Eye (tissue), 1 donor: Measurements from ENCODE around the gene SP8.
A peak's percentile ranks its signal among the peaks of the same experiment; 100 is the strongest.
"Not testable (repeated sequence)": the region's sequence is repeated elsewhere in the genome, so short reads cannot be mapped to it uniquely, and the experiment has no call there.

Source experiments
- DNase-seq: peaks from one replicate; pipeline ENCODE4 v3.0.0-alpha.2; 2015

The SP8 gene

DNA sequence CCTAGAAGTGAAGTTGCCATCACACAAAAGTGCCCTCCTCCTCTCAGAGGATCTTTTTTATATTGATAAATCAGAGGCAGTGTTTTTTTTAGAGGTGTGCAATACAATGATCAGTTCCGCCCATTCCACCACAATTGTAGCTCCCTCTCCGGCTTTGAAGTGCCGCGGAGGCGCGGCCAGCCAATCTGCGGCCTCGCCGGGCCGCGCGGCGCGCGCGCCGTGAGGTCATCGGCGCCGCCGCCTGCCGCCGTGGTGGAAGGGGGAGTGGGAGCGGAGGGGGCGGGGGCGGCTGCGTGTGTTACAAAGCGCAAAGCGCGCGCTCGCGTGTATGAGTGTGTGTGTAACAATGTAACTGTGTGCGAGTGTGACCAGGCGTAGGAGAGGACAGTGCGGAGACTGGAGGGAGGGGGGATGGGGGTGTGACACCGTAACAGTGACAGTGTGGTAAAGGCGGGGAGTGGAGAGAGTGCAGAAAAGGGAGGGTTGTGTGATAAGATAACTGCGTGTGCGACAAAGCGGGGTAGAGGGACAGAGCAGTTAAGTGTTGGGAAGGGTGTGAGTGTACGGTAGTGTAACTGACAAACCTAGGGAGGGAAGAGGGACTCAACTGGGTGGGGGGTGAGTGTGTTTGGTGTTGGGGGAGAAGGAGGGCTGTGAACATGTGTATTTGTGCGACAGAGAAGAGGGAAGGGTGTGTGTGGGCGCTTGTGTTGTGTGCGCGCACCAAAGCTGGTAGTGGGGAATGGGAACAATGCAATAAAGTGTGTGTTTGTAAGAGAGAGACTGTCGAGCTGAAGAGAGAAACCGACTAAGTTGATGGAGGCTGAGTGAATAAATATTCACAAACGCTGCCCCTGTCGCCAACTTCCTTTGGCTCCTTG is at the start of gene SP8:
SP8 (minus strand) TSS at position 108 of the 881 bp plus-strand sequence; CDS start at position 20, 88 bp downstream.
- peak; percentile 89 for DNase-seq

DNA sequence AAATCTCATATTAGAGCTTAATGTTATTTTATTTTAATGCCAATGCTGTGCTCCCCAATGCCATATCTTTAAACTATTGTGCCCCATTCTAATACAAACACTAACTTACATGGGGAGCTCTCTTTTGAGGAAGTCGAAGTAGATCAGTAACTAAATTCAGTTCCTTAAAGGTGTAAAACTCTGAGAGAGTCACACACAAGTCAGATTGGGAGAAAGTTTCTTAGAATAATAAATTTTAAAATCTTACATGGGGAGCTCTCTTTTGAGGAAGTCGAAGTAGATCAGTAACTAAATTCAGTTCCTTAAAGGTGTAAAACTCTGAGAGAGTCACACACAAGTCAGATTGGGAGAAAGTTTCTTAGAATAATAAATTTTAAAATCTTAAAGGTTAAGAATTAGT is 49.7 kb upstream of the SP8 start:
- DNase-seq = not testable (repeated sequence)

DNA sequence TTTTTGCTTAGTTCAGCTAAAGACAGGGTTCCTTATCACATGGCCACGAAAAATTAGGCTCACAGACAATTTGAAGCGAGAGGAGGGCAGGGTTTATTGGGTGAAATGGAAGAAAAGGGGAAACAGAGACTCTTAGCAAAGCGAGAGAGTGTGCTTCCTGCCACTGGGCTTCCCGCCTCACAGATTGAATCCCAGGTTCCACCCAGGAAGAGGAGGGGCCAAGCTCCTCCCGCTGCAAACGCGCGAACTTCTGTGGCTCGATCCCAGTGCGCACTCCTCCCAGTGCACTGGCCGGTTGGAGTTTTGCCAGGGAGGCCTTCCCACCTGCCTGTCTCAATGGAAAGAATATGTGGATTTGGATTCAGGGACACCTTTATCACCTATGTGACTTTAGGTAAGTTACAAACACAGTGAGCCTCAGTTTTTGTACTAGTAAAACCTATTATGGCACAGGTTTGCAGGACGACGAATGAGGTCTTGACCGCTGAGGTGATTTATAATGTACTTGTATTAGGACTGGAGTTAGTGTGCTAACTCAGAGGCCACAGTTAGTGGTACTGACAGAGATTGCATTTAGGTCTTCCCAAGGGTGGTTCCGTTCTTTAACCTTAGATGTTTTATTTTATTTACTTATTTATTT is 48.5 kb upstream of the SP8 start:
- DNase-seq = no peak

DNA sequence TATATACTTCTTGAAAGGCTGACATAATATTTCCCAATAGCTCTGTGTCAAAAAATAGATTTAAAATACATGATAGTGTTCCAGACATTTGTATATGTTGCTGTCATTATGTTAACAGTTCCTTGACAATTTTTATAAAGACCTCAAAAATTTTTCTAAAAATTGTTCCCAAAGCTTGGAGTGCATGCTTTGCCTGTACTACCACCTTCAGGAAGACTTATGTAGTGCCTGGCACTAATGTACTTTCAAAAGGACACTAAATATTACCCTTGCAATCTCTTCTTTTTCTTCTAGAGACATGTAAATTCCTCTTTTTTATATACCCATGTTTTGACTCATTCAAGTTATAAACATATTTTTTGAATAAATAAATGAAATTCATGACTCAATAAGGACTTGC is 48.0 kb upstream of the SP8 start:
- no peak for DNase-seq

DNA sequence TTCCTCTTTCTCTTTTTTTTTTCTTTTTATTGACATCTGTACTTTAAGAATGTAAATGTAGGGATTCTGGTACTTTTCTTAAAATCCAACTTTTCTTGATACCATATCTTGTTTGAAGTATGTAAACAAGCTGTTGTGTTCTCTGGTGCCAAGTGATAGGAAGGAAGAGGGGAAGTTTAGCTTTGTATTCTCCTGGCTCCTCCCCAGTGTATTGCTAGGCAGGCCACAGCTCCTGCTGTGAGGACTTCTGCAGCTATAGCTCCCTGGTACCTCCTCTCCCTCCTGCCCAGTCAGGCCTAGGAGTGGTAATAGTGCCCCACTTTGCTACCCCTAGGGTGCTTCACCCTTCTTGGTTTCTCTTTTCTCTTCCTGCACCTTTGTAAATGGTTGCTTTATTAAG is 45.3 kb upstream of the SP8 start:
- DNase-seq = no peak

DNA sequence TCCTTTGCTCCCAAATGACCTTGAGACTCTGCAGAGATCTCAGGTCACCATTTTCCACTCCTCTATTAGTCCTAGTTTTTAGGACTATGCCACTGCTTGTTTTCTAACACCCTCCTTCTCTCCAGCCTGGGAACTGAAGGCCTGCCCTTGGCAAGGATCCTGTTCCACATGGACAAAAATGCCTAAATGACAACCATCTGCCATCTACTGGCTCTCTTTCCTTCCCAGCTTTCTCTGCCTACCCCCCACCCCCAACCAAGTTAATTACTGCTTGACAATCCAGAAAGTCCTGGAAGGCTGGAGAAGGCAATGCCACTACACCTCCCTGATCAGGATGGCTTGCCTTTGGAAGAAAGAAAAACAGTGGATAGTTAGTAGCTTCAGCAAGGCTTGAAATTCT is 44.8 kb upstream of the SP8 start:
- DNase-seq = no peak

DNA sequence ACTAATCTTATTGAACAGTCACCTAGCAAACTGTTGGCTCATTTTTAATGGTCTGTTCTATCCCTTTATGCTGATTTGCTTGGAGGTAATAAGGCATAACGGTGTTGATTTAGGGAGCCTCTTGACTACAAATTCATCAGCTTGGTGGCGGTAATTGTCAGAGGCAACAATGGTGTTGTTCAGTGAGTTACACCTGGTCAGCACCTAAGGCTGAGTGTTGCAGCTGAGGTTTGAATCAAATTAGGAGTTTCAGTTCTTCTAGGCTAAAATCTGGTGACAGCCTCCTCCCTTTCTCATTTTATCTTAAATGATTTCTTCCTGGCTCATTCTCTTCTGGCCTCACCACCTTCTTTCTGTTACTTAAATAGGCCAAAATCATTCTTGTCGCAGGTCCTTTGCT is 42.3 kb upstream of the SP8 start:
- no peak for DNase-seq

DNA sequence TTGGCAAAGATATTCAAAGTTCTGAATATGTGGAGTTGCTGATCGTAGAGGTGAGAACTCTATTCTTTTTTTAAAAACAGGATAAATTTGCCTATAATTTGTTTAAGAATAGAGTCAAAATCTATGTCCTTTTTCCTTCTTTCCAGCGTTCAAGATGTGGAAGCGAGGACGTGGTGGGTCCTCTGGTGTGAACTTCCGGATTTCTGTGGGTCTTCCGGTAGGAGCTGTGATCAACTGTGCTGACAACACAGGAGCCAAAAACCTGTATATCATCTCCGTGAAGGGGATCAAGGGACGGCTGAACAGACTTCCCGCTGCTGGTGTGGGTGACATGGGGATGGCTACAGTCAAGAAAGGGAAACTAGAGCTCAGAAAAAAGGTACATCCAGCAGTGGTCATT is 40.5 kb upstream of the SP8 start:
- DNase-seq = no peak

DNA sequence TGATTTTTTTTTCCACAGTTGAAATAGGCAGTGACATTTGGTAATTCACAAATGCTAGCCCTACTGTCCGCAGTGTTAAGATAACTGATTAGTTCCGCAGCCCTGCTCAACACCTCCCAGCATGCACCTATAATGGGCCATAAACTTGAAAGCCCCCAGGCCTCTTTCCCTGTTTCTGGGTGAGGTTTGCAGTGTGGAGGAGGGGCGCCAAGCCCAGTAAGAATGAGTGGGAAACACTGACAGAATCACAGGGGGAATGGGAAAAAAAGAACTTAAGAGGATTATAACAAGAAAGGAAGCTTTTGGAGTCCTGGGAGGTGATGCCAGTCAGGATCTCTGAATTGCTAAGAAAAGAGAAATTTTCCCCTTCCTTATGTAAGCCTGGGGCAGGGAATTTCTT is 39.6 kb upstream of the SP8 start:
- no peak for DNase-seq

DNA sequence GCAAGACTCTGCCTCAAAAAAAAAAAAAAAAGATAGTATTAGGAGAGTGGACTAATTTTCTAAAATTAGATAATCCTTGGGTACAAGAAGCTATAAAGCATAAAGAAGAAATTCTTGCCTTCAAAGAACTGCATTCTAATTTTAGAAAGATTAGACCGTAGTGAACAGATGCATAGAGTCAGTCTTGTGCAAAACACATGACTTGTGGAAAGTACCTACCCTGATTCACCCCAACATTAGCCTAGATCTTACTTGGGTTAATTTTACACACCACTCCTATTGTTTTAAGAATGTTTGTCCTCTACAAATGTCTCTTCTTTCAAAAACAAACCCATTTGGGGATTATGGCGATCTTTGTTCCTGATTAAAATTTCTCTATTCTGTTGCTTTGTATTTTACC is 38.9 kb upstream of the SP8 start:
- DNase-seq = no peak

DNA sequence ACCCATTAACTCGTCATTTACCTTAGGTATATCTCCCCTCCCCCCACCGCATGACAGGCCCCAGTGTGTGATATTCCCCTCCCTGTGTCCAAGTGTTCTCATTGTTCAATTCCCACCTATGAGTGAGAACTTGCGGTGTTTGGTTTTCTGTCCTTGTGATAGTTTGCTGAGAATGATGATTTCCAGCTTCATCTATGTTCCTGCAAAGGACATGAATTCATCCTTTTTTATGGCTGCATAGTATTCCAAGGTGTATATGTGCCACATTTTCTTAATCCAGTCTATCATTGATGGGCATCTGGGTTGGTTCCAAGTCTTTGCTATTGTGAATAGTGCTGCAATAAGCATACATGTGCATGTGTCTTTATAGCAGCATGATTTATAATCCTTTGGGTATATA is 34.7 kb upstream of the SP8 start:
- not testable (repeated sequence) for DNase-seq

DNA sequence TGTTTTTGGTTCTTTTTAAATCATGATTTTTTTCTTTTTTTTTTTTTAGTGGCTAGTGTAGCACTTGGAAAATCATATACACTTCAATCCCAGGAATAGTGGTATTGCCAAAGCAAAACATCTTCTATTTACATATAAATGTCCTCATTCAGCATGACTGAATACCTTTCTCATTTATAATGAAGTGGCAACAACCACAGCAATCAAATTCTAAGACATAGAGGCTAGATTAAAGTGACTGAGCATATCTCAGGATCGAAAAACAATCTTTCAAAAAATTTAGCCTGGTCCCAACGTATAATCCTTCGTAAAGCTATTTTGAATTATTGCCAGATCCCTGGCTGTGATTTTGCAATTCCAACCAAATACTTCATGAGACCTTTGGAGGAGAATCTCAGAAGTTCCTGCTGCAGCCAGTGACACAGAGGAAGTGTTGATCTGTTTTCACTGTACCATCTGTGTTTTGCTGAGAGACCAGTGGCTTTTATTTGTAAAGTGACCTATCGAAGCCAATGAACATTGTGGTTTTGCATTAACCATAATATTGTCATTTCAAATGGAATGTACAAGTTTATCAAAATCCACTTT is 29.8 kb upstream of the SP8 start:
- DNase-seq = no peak

DNA sequence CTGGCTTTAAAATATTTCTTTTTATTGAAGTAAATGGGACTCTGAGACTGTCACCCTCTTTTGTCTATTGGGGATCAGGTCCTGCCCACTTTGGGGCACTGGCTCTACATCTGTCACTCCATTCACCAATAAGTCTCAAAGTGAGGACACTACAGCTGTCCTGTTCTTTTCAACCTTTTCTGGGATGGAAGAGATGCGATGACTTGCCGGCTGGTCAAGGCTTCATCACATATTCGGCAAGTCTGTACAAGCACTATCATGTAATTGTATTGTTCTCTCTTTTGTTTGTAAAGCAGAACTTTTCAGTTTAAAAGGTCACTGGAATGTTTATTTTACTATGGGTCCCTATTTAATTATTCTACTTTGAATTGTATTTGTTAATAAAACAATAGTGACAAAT is 17.7 kb upstream of the SP8 start:
- no peak for DNase-seq

DNA sequence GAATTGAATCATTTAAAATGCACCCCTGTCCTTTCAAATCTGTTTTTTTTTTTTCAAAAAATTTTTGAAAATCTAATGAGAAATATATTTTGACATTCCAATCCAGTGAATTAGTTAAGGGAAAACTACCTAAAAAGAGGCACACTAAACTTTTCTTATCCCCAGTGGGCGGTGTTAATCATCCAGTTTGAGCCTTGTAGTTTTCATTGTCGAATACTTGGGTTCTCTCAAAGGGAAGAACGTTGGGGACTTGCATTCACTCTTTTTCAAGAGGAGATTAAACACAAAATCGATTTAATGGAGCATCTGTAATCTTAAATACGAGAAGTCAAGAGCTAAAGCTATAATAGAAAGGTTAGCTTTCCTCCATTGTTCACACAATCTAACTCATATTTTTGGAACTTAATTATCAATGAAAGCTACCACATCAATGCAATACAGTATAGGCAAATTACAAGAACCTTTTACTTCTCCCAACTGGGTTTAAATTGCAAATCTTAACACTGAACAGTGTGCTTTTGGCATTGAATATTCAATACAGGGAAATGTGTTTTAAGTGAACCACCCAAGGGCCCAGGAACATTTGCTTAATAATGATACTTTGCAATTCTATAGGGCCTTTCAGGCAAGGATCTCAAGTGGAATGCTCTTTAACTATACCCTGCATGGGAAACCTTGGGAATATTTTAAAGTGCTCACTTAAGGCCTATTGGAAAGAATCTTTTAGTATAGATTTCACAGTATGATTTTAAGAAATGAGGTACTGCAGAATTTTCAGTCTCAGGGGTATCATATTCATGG is 13.1 kb upstream of the SP8 start:
- DNase-seq = peak; percentile 17

DNA sequence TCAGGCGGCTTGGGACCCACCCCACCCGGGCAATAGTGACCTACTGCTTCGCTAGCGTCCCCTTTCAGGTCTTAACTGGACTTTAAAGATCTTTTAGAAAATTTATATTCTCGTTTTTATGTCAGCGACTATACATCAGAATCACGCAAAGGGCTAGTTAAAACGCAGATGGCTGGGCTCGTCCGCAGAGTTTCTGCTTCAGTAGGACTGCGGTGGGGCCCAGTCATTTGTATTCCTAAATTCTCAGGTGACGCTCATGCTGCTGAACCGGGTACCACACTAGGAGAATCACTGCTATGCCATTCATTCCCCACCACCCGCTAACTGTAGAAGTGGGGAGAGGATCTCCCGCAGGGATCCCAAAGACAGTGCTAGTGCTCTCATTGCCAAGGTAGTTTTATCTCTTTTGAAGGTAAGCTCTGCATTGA is 12.0 kb upstream of the SP8 start:
- DNase-seq = peak; percentile 72

DNA sequence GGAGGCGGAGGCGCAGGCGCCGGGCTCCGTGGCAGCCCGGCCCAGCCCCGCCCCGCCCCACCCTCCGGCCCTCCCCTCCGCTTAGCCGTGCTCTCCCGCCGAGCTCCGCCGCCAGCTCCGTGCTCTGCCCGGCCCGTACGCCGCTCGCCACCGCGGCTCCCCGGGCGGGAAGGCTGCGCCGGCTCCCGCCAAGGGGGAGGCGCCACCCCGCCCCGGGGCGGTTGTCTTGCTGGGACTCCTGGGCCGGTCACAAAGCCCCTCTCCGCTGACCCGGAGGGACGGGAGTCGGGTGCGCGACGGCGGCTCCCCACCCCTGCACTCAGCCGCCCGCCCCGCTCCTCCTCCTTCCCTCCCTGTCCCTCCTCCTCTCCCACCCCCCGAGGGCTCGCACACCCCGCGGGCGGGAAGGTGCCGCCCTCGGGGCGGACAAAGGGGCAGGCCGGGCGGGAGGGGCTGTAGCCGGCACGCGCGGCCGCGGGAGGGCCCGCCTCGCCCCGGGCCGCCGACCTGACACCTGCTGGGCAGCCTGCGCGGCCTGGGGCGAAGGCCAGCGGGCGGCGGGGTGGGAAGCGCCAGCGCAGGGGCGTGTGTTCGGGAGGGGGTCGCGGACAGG is 11.5 kb upstream of the SP8 start:
- peak; percentile 75 for DNase-seq

DNA sequence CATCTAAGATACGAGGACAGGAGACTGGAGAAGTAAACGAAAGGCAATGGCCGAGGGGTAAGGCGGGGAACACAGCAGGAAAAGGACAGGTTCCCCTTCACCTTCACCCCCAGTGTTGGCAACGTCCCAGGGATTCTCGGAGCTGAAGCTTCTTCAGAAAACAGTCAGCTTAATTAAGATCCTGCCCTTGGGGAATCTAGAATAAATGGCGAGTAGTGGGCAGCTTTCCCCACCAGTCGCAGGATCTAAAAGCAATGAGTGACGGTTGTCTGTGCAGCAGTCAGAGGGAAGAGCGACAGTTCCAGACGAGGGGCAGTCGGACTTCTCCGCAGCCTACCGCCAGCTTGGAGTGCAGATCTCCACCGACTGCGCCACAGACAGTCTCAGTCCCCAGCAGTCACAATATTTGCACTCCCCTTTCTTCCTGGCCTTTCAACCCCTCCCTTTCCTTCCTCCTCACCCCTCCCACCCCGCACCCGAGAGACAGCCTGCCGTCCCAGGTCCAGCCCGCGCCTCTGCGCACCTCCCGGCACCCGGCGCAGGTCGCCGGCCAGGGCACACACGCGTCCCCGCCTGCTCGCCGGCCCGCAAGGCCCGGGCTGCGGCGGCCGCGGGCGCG is 10.9 kb upstream of the SP8 start:
- DNase-seq = peak; percentile 77

DNA sequence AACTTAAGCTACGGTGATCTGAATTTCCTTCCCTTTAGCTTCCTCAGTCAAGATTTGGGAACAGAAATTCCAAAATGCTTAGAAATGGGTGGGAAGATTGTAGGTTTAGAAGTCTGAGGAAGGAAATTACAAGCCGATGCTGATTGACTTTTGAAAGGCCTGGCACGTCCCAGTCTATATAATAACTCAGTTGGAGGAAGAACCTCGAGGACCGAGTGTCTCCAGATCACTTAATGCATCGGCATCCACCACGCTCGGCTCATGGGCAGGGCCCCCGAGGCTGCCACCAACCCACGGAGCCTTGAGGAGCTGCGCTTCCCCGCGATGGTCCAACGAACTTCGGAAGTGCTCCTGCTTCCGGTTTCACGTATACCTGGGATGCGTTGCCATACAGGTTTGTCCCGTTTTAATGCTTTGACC is 10.4 kb upstream of the SP8 start:
- DNase-seq = no peak

DNA sequence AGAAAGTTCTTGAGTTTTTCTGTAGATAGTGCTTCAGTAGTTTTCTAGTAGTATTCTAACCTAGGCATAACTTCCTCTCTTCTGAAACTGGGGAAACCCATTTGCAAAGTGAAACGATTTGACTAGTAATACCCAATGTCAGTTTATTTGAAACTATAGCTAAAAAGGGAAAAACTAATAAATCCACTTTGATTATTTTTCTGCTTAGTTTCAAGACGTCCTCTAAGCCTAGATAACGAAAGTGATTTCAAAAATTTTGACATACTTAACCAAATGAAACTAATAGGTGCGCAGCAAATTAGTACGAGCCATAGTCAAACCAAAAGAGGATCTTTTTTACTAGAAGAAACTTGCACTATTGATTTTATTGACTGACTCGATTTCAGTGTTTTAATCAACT is 9.8 kb upstream of the SP8 start:
- no peak for DNase-seq

DNA sequence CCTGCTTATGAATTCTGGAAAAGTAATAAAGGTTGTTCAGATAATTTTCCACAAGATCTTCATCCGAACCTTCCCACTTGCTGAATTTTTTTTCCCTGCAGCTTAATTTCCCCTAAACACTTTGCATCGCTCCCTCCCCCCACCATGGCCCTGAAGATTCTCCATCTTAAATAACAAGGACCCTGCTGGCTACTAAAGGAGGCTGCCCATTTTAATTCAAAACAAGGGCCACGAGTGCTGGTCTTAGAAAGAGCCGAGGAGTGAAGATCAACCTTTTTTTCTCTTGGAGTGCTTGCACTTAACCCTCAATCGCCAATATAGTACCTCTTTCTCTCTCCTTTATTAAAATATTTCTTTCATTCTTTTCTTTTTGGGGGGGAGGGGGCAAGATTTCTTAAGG is 9.2 kb upstream of the SP8 start:
- DNase-seq = no peak

DNA sequence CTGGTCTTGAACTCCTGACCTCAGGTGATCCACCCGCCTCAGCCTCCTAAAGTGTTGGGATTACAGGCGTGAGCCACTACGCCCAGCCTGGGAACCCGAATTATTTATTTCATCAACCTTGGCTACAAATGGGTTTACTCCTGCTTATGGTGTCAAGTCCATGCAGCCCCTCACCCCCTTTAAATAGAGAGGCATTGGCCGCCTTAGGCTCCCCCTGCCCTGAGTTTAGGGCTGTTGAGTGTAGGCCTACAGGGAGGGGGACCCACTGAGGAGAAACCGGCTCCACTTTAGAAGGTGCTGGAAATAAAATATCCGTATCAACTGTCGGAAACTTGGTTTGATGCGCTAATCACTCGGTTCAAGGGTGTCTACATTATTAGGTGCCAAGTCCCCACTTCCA is 8.7 kb upstream of the SP8 start:
- DNase-seq = no peak

DNA sequence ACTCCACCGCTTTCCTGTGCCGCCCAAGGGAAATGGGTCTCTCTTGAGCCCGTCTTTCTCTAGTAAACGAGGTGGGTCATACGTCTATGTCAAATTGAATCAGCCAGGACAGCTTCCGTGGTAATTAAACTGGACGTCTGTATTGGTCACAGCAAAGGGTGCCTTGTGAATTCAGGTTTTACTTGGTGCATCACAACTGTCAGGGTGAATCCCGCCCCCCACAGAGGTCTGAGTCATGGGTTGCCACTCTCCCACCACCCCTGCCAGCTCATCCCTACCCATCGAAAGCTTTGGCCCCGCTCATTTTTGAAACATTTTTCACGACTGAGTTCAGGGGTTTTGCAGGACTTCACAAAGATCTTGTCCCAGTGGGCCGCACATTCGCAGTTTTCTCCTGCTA is 8.0 kb upstream of the SP8 start:
- peak; percentile 72 for DNase-seq
